T-helper 2 cell (primary cell): ENCODE results near the gene DACH1.

Experiments
- DNase-seq, 5 experiments: peaks; one replicate each; pipeline versions ENCODE4 v3.0.0 to v3.0.0-alpha.2; 2012 to 2022

The DACH1 gene

DNA sequence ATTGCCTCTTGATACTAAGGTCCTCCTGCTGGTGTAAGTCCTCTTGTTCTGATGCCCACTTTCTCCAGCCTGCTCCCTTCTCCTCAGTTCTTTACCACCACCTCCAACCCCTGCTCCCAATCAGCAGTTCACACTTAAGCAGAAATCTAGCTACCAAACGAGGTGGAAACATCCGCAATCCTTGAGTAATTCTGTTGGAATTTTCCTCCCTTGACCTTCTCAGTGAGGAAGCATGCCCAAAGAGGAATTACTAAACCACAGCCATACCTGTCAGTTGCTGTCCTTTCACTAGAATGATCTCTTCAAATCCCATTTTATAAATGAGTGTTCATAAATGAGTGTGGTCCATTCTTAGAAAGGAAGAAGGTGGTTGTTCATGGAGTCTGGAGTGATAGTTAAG lies 289.9 kb downstream of the DACH1 start:
- DNase-seq: no peak

DNA sequence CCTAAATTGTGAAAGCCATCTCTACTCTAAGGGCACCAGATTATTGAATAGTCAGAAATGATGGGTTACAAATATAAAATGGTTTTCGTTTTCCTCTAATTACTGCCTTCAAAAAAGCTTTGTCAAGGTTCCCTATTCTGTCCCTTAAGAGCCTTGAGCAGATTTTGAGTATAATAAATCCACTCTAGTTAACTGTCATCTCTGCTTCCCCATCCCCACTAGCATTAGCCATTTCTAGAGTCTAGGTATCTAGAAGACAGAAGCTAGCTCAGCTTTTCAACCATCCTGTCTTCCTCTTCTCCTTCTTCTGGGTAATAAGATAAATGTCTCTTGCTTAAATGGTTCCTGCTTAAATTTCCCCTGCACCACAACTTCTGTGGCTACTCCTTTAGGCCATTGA lies 290.4 kb downstream of the DACH1 start:
- DNase-seq: no peak

DNA sequence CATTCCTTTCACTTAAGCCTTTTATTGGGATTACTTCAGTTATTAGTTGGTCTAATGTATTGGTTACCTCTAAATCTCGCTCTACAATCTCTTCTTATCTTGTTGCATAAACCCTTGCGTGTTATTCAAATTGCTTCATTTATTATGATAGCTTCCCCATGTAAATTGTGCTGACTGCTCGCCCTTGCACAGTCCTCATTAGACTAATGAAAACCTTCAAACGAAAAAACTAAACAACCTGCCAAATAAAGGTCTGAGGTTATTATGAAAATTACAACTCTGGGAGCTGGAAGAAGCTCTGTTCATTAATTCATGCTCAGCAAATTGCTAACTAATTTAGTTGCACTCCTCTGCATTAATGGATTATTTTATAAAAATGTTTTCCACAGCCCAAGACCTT lies 320.1 kb downstream of the DACH1 start:
- DNase-seq: no peak

DNA sequence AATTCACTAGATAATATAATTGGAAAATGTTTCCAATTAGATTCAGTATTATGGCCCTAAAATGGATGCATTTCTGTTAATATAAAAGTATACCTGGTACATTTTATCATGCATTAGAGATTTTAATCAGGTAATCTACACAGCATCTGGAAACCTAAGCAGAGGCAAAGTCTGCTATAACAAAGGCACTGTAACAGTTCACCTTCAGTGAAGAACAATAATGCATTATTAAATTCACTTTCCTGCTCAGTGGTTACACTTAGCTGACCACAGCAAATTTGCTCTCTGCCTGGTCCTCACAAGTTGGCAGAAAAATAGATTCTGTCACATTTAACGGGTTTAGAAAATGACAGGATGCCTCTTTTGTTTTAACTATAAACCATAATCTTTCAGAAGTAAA lies 326.9 kb downstream of the DACH1 start:
- no peak for DNase-seq

DNA sequence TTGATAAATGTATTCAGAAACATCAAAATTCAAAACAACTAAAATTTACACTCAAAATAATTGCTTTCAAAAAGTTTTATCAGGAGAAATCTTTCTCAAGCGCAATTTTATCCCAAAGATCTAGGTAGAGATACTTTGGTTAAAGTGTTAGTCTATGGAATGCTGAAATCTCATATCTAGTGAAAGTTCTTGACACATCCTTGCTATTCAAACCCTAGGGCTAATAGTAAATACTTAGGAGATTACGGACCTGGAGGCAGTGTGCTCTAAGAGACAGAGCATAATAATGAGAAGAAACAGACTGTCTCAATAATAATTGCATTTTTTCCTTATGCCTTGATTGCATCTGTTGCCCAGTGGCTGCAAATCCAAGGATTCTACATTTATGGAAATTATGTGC lies 330.8 kb downstream of the DACH1 start:
- DNase-seq: no peak

DNA sequence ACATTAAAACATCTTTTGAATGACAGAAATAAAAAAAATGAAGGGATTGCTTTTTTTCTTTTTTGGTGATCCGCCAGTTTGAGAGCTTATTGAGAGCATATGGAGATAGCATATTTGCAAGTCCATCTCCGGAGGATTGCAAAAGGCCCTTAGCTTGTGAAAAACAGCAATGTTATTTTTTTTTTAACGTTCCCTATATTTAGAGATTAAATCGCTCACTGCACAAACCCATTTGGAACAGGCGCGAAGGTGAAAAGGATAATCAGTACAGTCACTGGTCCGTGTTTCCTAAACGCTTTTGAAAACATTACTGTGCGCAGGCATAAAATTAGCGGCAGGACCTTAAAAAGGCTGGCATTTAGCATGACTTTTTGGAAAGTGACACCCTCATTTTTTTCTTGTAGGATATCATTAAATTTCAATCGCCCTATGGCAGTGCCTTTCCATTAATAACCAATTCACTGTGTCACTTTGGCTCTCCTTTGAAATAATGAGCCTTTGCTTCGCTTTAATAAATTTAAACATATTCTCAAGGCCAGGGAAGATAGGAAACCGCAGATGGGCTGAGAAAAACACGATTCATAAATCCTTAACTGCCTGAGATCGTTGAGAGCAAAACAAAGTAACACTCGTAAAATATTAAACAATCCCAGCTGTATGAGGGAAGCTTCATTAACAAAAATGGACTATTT lies 342.2 kb downstream of the DACH1 start:
- DNase-seq: no peak

DNA sequence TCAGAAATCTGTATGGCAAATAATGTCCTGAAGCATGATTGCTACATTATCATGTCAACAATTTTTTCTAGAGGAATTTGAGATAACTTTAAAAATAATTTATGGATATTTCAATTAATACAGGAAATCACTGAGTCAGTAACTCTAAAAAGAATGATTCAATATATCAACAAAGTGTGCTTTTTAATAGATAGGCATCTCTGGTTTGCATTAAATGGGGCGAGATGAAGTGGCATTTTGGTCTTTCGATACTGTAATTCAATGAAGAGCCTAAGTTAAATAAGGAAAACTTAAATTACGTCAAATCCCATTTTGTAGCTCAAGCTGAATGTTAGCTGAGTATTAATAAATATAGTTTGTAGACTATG lies 342.8 kb downstream of the DACH1 start:
- DNase-seq: no peak

DNA sequence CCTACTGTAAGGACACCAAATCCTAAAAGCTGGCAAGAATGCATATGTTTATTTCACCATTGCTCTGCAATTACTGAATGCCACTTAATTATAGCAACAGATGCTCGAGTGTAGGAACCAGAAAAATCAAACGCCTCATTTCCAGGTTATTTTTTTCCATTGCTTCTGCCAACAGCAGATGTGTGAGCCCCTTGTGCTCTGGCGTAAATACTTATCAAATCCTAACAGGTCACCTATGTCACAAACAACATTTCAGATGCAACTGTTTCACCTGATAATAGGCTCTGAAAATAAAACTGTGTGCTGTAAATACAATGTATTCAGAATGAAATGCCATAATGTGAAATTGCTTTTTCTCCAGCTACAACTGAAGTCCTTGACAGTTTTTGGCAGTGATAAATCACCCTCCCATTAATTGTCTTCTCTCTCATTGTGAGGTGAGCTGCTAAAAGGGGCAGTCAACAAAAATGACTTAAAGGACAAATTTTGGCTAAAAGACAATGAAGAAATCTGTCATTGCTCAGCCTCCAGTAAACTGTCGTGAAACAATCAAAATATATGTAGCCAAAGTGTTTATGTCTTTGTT lies 344.0 kb downstream of the DACH1 start:
- DNase-seq: no peak

DNA sequence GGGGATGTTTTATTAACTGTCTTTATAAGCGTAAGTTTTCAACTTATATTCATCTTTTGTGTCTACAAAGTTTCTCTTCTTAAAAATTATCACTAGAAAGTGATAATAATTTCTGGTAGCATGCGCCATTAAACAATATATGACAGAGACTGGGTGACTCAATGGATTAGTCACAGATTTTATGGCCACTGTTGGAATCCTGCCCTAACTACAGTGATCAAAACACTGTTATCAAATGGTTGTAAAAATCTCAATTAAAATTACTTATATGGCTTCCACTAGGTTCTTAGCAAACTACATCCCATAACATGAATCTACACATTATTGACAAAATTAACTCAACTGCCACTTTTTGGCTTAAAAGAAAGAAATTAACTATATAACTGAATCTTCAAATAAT lies 350.0 kb downstream of the DACH1 start:
- DNase-seq: no peak

DNA sequence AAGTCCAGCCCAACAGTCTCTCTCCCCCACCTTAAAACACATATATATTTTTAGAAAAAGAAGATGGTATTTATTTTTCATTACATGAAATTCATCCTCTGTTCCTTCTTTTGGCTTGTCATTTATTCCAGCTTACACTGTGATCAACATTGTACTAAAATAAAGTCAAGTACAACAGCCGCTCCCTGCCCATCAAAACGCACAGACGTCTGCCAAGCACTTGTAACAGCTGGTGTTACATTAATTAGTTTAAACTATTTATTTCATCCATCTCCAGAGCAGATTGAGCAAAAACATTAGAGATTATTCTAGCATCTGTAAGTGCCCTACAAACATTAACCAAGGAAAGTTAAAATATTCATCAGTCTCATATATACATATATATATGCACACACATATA lies 350.5 kb downstream of the DACH1 start:
- DNase-seq: no peak

DNA sequence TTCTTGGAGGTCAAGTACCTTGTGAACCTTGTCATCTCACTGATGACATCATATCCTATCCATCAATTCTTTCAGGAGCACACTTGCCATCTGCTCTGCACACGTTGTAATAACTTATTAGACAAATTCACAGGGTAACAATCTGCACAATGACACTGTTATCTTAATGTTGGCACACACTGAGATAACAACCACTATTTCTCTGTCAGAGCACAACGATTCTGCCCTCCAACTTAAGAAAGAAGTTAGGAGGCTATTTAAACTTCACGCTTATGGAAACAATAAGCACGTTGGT lies 351.3 kb downstream of the DACH1 start:
- DNase-seq: no peak

DNA sequence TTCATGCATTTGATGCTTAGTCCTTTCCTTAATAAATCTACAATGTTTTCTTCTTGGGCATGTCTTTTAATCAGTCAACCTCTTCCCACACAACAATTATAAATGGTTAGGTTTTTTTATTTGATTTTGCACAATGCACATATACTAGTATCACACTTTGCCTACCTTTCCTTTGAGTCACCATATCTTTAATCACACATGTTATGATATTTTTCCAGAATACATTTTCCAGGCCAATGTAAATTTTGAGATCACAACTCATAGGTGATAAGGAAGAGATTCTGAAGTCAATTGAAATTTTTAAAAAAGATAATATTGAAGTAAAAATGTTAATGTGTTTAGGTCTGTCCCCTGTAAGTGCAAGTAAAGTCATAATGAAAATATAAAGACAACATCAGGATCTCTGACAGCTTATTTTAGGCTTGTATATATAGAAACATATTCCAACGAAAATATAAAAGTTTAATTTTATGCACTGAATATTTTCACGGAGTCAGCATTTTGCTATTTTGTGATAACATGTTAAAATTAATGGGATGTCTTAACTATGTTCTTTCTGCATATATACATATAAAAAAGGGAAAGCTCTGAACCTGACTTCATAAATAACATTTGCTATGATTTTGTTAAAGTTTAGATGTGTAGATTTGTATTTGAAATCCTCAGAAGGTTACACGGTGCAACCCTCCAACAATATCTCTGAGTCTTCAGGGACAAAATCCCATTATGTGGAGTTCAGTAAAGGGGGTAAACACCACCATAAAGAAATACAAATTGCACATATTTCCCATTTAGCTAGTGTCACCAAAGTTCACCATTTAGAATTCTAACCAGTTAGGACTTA lies 351.9 kb downstream of the DACH1 start:
- DNase-seq: no peak

DNA sequence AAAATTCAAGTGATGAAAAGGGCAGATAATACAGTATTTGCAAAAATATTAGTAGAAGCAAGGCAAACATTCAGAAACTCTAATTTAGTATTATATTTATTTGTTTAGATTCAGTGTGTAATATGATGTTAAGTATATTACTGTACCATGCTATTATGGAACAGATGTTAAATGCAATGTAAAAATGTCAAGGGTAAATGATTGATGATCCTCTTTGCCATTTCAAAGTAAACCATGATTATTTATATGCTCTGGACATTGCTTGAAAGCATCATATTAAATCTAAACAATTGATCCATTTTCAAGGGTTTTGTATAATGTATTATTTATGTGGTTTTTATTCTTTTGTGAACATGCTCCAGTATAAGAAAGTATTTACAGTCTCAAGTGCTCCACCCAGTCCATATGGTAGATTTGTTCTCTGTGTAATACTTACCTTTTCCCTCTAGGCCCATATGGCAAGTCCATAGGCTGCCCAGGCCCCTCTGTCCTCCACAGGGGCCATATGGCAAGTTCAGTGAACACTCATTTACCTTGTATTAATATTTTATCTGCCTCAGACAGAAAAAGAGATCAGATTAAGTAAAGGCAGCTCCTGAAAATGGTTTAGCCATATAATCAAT lies 353.5 kb downstream of the DACH1 start:
- DNase-seq: no peak

DNA sequence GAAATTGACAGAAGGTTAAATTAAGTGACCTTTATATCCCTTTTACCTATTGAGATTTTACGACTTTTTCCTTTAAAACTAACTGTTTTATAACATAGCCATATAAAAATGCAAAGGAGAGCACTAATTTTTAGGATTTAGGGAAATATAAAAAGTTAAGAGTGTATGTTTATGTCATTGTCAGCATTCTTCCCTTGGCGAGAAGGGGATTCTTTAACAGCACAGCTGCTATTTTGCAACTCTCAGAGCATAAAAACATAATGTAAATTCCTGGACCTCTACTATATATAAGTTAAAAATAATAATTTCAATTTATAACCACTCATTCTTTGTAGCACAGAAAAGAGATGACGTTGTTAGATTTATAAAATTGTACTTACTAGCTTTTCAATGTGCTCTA lies 363.2 kb downstream of the DACH1 start:
- DNase-seq: no peak

DNA sequence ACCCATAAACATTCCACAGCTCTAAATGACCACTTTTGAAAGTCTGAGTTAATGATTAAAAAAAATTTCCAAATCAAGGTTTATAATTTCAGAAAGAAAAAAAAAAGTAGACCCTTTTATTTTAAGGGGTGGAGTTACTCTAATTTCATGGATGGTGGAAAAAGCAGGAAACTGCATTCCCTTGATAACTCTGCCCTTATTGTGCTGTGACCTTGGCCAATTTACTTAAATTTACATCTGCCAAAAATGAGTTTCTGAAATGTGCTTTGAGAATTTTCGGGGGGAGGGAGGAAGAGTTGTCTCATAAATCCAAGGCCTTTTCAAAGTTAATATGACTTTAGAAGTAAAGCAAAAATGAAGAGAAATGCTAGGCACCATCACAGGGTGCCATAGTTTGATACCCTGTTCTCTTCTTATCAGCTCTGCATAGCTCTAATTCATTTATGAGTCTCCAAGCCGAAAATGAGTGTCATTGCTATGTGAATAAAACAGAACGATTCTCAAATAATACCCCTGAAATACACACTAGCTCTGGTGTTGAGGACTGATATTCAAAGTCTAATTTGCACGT lies 367.0 kb downstream of the DACH1 start:
- DNase-seq: no peak

DNA sequence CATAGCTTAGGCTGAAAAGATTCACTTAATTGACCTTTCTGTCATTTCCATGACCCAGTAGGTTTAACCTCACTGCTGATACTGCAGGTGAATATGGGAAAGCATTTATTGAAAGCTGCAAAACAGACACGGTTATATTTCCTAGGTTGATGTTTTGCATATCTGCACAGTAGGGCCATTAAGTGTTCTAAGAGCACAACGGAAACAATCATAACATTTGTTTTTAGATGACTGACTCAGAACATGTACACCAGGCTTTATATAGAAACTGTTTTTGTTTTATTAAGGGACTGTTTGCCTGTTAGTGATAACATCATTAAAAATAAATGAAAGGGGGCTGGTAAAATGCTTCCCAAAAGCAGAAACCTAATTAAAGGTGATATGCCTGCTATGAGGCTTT lies 367.8 kb downstream of the DACH1 start:
- no peak for DNase-seq

DNA sequence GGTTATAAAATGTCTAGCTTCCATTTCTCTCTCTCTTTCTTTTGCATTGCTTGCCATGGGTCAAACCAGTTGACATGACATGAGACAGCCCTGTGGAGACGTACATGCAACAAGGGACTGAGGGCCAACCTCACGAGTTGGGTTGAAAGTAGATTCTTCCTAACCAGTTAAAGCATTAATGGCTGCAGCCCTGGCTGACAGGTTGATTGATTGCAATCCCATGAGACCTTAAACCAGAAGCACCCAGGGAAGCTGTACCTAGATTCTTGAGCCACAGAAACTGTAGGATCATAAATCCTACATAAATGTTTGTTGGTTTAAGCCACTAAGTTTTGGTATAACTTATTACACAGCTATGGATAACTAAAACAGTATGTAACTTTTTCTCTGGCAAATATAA lies 373.8 kb downstream of the DACH1 start:
- no peak for DNase-seq

DNA sequence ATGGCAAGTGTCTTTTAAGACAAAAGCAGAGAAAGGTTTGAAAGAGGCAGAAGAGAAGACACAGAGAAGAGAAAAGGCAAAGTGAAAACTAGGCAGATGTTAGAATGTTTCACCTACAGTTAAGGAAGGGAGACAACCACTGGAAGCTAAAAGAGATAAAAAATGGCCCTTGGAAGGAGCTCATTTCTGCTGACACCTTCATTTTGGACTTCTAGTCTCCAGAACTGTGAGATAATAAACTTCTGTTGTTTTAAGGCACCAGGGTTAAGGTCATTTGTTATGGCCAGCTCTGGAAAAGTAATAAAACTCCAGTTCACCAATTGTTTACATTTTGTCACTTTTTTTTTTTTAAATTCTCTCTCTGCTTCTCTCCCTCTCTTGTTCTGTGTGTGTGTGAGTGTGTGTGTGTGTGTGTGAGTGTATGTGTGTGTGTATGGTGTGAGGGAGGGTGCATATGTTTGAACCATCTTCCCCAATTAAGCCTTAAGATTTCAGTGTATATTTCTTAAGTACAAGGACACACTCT lies 374.6 kb downstream of the DACH1 start:
- DNase-seq: no peak

DNA sequence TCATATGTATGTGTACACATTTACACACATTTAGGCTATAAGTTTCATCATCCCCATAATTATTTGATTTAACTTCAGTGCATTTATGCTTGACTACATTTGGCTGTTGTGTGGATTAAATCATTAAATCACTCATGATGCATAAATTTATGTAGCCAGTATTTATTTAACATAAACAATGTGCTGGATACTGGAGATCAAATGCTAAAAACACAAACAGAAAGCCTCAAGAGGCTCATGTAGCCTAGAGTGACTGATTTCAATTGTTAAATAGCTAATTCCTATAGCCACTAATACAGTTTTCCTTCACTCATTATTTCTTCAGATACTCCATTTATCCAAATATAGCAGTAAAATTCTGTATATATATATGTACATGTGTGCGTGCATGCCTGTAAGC lies 376.0 kb downstream of the DACH1 start:
- no peak for DNase-seq

DNA sequence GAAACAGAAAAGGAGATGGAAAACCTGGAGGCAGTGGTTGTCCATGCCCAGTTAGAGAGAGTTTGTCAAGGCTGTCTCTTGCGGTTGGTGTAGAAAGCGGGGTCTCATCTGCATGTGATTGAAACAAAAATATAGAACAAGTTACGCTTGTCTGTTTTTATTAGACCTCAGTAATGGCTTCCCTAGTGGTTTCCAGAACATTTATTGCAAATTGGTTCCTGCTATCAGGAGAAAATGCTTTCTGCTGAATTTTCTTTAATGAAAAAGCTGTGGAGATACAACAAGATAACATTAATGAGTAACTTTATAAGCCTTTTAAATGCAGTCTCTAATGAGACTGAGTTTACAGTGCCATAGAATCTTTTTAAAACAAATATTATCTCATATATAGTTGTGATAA lies 378.0 kb downstream of the DACH1 start:
- no peak for DNase-seq

DNA sequence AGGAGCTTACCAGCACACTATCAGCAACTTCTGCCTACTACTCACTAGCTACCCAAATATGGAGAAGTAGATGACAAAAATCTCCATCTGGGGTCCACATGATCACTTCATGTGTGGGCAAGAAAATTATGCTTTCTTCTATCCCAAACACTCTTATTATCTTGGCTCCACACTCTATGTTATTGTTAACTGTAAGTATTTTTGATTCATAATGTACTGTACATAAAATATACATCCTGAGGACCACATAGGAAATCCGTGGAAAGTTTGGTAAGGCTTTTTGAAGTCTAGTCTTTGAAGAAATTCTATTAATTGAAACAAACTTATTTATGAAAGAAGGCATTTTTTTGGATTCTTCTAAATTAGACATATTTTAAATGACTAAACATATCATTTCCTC lies 378.8 kb downstream of the DACH1 start:
- DNase-seq: no peak

DNA sequence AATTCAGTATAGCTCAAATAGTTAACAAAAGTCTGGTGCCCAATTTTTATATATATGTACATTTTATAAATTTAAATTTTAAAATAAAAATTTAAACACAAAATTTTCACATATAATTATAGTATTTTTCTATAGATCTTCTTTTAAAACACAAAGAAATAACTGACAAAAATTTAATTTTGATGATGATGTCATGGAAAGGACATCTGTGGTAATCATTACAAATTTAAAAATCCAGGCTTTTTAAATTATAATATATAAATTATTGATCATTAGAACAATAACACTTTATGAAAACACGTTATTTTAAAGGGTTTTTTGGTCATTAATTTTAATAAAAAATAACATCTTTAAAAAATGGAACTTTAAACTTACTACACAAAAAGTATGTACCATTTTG lies 381.1 kb downstream of the DACH1 start:
- no peak for DNase-seq

DNA sequence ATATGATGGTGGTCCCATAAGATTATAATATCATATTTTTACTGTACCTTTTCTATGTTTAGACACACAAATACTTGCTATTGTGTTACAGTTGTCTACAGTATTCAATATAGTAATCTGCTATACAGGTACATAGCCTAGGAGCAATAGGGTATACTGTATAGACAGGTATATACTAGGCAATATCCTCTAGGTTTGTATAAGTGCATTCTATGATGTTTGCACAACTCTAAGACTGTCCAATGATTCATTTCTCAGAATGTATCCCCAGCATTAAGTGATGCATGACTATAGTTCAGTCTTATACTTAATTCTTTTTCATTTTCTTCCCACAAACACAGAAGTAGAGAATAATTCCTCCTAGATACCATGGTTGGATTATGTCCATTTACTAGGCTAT lies 383.3 kb downstream of the DACH1 start:
- DNase-seq: no peak
